A549 (cell line): ENCODE measurements around the gene RNF10. TPM values are rescaled to one million over a fixed set of nuclear protein-coding genes. Genes with fewer than 3 reads are reported as not detected.

Experiments
- ATAC-seq, 2 experiments: fragments of 200-7000 bp in 1 of 2; fragments of >200 bp in 1 of 2; cut with Nextera tagmentation in 1 of 2; cut with Tn5 transposase in 1 of 2; 3 replicates each; pipeline versions ENCODE4 v1.8.0 to v1.9.1; 2018 to 2020; ENCODE audit warnings: mild to moderate bottlenecking in 1 of 2, moderate library complexity in 1 of 2
- CTCF ChIA-PET: fragments of 300-600 bp; sonication (Branson Sonifier 250); formaldehyde crosslinking; extraction: SDS; loops from one replicate; lab custom pipeline; 2021; ENCODE audit warnings: antibody characterized with exemption, inconsistent platforms; lab: Yijun Ruan, JAX
- POLR2A ChIA-PET: fragments of 350-600 bp; formaldehyde crosslinking; extraction: SDS; loops from one replicate; lab custom pipeline; 2021; ENCODE audit warnings: antibody characterized with exemption, inconsistent platforms; lab: Yijun Ruan, JAX
- DNase-seq, 2 experiments: peaks; one replicate each; pipeline versions ENCODE4 v3.0.0 to v3.0.0-alpha.2; 2011 to 2016; ENCODE audit warnings: low read depth in 1 of 2, low spot score in 1 of 2
- FAIRE-seq: peaks from 2 replicates; lab custom pipeline; 2011; peaks lifted over from hg19 to GRCh38; lab: Jason Lieb, UNC
- H3K27ac ChIP-seq, 2 experiments: fragments of >200 bp; sonication (Bioruptor Twin); formaldehyde crosslinking; 3 replicates each; pipeline ENCODE4 v1.5.1; 2016 to 2017
- H3K4me1 ChIP-seq: fragments of >200 bp; sonication (Bioruptor Twin); formaldehyde crosslinking; 3 replicates; pipeline ENCODE4 v1.6.1; 2016
- H3K4me2 ChIP-seq: fragments of >200 bp; sonication (Bioruptor Twin); formaldehyde crosslinking; 3 replicates; pipeline ENCODE4 v1.6.1; 2016
- H3K4me3 ChIP-seq: fragments of >200 bp; sonication (Bioruptor Twin); formaldehyde crosslinking; 3 replicates; pipeline ENCODE4 v1.5.1; 2016
- H3K9me3 ChIP-seq: fragments of >200 bp; sonication (Bioruptor Twin); formaldehyde crosslinking; 3 replicates; pipeline ENCODE4 v1.6.1; 2016
- ATOH8 ChIP-seq: fragments of 250-450 bp; sonication (Bioruptor Pico); IDR thresholded peaks from 2 replicates; pipeline ENCODE4 v1.5.0; 2020; ENCODE audit warnings: low read depth, mild to moderate bottlenecking, moderate library complexity
- EHF ChIP-seq: fragments of 250-450 bp; sonication (Bioruptor Pico); IDR thresholded peaks from 2 replicates; pipeline ENCODE4 v1.5.0; 2020; ENCODE audit warnings: mild to moderate bottlenecking
- EP300 ChIP-seq, 2 experiments: fragments of >200 bp; sonication (Bioruptor Twin); formaldehyde crosslinking; IDR thresholded peaks; 2 replicates in 1 of 2; 3 replicates in 1 of 2; pipeline ENCODE4 v1.6.1; 2016 to 2017
- FOSB ChIP-seq: fragments of 250-450 bp; sonication (Bioruptor Pico); IDR thresholded peaks from 2 replicates; pipeline ENCODE4 v1.5.0; 2020; ENCODE audit warnings: mild to moderate bottlenecking, moderate library complexity
- FOSL2 ChIP-seq, 2 experiments: fragments of 450-650 bp in 1 of 2; fragments of >200 bp in 1 of 2; sonication (Bioruptor Twin) in 1 of 2; formaldehyde crosslinking; IDR thresholded peaks; 2 replicates each; pipeline versions ENCODE4 v1.5.0 to v1.6.1; 2016 to 2020; ENCODE audit warnings: mild to moderate bottlenecking in 1 of 2, moderate library complexity in 1 of 2
- GATA3 ChIP-seq: IDR thresholded peaks from 2 replicates; pipeline ENCODE4 v1.6.1; 2012; ENCODE audit warnings: borderline replicate concordance
- HOXB13 ChIP-seq: fragments of 250-450 bp; sonication (Bioruptor Pico); IDR thresholded peaks from 2 replicates; pipeline ENCODE4 v1.5.0; 2020; ENCODE audit warnings: low read depth, mild to moderate bottlenecking, moderate library complexity
- JUN ChIP-seq, 2 experiments: fragments of >200 bp; sonication (Bioruptor Twin); formaldehyde crosslinking; IDR thresholded peaks; 2 replicates in 1 of 2; 3 replicates in 1 of 2; pipeline ENCODE4 v1.6.1; 2016 to 2017
- KDM5A ChIP-seq: fragments of 200-600 bp; sonication (generic); IDR thresholded peaks from 2 replicates; pipeline ENCODE4 v1.6.1; 2016; ENCODE audit warnings: antibody characterized with exemption, mild to moderate bottlenecking
- NFE2L2 ChIP-seq: fragments of 150-350 bp; conservative IDR thresholded peaks from 2 replicates; pipeline ENCODE4 v1.6.1; 2014; ENCODE audit warnings: low read length
- NPAS2 ChIP-seq: fragments of 250-450 bp; sonication (Bioruptor Pico); IDR thresholded peaks from 2 replicates; pipeline ENCODE4 v1.8.0; 2022; ENCODE audit warnings: mild to moderate bottlenecking, moderate library complexity, borderline replicate concordance
- PBX3 ChIP-seq: IDR thresholded peaks from 2 replicates; pipeline ENCODE4 v1.6.1; 2012
- PHF8 ChIP-seq: fragments of 200-600 bp; sonication (generic); IDR thresholded peaks from 2 replicates; pipeline ENCODE4 v1.6.1; 2016; ENCODE audit warnings: low read depth, mild to moderate bottlenecking, antibody characterized with exemption, moderate library complexity, borderline replicate concordance
- POLR2A ChIP-seq: IDR thresholded peaks from 2 replicates; pipeline ENCODE4 v1.6.1; 2012; ENCODE audit warnings: mild to moderate bottlenecking, low read length
- POLR2AphosphoS2 ChIP-seq: conservative IDR thresholded peaks from 2 replicates; pipeline ENCODE4 v1.6.1; 2012; ENCODE audit warnings: low read length, improper control_type of control experiment, inconsistent platforms
- REST ChIP-seq: fragments of 200-600 bp; sonication (generic); IDR thresholded peaks from 2 replicates; pipeline ENCODE4 v1.6.1; 2016; ENCODE audit warnings: antibody characterized with exemption, mild to moderate bottlenecking, moderate library complexity
- RNF2 ChIP-seq: fragments of 200-600 bp; sonication (generic); IDR thresholded peaks from 2 replicates; pipeline ENCODE4 v1.6.1; 2016; ENCODE audit warnings: low read depth, mild to moderate bottlenecking, antibody characterized with exemption, moderate library complexity, borderline replicate concordance
- SREBF2 ChIP-seq: fragments of 450-650 bp; IDR thresholded peaks from 2 replicates; pipeline ENCODE4 v1.6.1; 2014; ENCODE audit warnings: mild to moderate bottlenecking, moderate library complexity
- TP53 ChIP-seq: fragments of 250-450 bp; sonication (Bioruptor Pico); IDR thresholded peaks from 2 replicates; pipeline ENCODE4 v1.5.0; 2021; ENCODE audit warnings: mild to moderate bottlenecking, moderate library complexity
- ZC3H11A ChIP-seq: fragments of 450-650 bp; IDR thresholded peaks from 2 replicates; pipeline ENCODE4 v1.6.1; 2014; ENCODE audit warnings: antibody characterized with exemption, mild to moderate bottlenecking
- ZNF302 ChIP-seq: fragments of 250-450 bp; sonication (Bioruptor Pico); IDR thresholded peaks from 2 replicates; pipeline ENCODE4 v1.9.0; 2021; ENCODE audit warnings: inconsistent platforms, mild to moderate bottlenecking, moderate library complexity
- ZSCAN20 ChIP-seq: fragments of 250-450 bp; sonication (Bioruptor Pico); IDR thresholded peaks from 2 replicates; pipeline ENCODE4 v1.8.0; 2022; ENCODE audit warnings: mild to moderate bottlenecking, moderate library complexity
- WGBS: methylation state at CpG from one replicate; pipeline ENCODE4 v1.1.6; 2017; ENCODE audit errors: missing lambda C conversion rate; 5-methylcytosine and 5-hydroxymethylcytosine counted together
- polyA plus RNA-seq, 4 experiments: library from polyadenylated mRNA; depleted of rRNA in 3 of 4; stranded (reverse); fragments of >200 nt; fragmentation: RNase III in 1 of 4; extraction: RNeasy Plus Mini Kit Qiagen cat#74134 plus additional on column Dnase treatment in 1 of 4; gene quantifications; 2 replicates in 3 of 4; 3 replicates in 1 of 4; pipeline ENCODE4 v1.2.3, GENCODE V29; 2011 to 2017
- TF ChIP-seq, protein P1 (sequence below): fragments of 150-350 bp; IDR thresholded peaks from 2 replicates; pipeline ENCODE4 v1.6.1; 2014; ENCODE audit warnings: low read depth, mild to moderate bottlenecking, low read length
- TF ChIP-seq, protein P2 (sequence below): fragments of >200 bp; sonication (Bioruptor Twin); formaldehyde crosslinking; IDR thresholded peaks from 3 replicates; pipeline ENCODE4 v1.5.1; 2016
- TF ChIP-seq, protein P3 (sequence below): IDR thresholded peaks from 2 replicates; pipeline ENCODE4 v1.6.1; 2012; ENCODE audit warnings: low read depth, borderline replicate concordance
- TF ChIP-seq, protein P4 (sequence below): fragments of >200 bp; sonication (Bioruptor Twin); formaldehyde crosslinking; IDR thresholded peaks from 3 replicates; pipeline ENCODE4 v1.6.1; 2016

RNF10 gene
- polyA plus RNA-seq, 2 of the 4 experiments (the other 2 are of a cell fraction), result 87.0 to 118 TPM

DNA sequence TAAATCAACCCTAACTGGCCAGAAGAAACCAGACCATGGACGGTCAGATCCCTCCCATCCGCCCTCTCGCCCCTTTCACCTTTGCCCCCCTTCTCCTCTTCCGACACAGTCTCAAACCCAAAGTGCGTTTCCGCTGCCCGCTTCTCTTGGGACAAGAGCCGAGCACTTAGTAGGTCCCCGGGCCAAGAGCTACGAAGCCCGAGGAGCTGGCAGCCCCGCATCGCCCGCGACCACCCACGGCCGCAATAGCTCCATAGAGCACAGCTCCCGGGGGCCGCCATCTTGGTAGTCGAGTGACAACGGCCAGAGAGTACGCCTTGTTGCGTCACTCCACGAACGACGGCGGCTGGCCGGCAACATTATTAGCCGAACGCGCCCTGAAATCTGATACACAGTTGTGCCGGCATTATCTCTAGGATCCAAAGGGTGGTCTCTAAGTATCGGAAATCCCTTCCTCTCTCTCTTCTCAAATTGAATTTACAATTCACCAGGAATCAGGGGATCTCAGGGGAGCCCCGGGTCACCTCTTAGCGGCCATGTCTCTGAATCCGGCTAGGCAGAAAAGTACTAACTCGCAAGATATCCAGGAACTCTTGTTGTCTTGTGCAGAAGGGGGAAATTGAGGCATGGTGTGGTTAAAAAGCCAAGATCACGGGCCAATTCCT, 5.2 kb upstream of the RNF10 start, which contains the start of gene COQ5:
Gene COQ5 (minus strand): TSS at position 298 of the 665 bp plus-strand sequence. CDS start 17 bp downstream, at position 281.
- peak; percentile 74 to 88 for DNase-seq
- ATAC-seq, result peak; percentile 94 to 97
- H3K9me3 ChIP-seq, result no peaks in the 10 kb centered on the region
- FAIRE-seq, result no peak
- H3K4me3 ChIP-seq, result peak within 1 kb of the TSS; percentile 67
- H3K4me1 ChIP-seq, result peaks cover 15% of the 10 kb centered on the region; the same call in 2 of the 3 replicates
- POLR2A ChIA-PET, result interaction anchor here (1.0 to 1.7 kb wide), 7 partner anchors 9 to 52 kb away, joined by 3 to 16 read pairs (median 4); partner anchors contain the start of genes DYNLL1 and POP5
- peak within 1 kb of the TSS; percentile 77 for H3K4me2 ChIP-seq
- CTCF ChIA-PET, result interaction anchor here (0.7 to 2.0 kb wide), 7 partner anchors 9 to 206 kb away, joined by 3 to 4 read pairs (median 4); no protein-coding TSS in a partner anchor
- WGBS, result 2% methylated on average over 27 of the region's 38 CpGs
- H3K27ac ChIP-seq, result peak within 1 kb of the TSS; percentile 95 to 96
- TF ChIP-seq ZSCAN20 (CRISPR knock-in tag), result no peak
- TF ChIP-seq KDM5A, result peak; percentile 84
- peak; percentile 68 for TF ChIP-seq GATA3
- TF ChIP-seq, protein P1, sequence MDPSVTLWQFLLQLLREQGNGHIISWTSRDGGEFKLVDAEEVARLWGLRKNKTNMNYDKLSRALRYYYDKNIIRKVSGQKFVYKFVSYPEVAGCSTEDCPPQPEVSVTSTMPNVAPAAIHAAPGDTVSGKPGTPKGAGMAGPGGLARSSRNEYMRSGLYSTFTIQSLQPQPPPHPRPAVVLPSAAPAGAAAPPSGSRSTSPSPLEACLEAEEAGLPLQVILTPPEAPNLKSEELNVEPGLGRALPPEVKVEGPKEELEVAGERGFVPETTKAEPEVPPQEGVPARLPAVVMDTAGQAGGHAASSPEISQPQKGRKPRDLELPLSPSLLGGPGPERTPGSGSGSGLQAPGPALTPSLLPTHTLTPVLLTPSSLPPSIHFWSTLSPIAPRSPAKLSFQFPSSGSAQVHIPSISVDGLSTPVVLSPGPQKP, result no peak
- TF ChIP-seq POLR2AphosphoS2, result no peak
- TF ChIP-seq ZNF302 (CRISPR knock-in tag), result no peak
- TF ChIP-seq, protein P2, sequence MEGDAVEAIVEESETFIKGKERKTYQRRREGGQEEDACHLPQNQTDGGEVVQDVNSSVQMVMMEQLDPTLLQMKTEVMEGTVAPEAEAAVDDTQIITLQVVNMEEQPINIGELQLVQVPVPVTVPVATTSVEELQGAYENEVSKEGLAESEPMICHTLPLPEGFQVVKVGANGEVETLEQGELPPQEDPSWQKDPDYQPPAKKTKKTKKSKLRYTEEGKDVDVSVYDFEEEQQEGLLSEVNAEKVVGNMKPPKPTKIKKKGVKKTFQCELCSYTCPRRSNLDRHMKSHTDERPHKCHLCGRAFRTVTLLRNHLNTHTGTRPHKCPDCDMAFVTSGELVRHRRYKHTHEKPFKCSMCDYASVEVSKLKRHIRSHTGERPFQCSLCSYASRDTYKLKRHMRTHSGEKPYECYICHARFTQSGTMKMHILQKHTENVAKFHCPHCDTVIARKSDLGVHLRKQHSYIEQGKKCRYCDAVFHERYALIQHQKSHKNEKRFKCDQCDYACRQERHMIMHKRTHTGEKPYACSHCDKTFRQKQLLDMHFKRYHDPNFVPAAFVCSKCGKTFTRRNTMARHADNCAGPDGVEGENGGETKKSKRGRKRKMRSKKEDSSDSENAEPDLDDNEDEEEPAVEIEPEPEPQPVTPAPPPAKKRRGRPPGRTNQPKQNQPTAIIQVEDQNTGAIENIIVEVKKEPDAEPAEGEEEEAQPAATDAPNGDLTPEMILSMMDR, result no peak
- no peak for TF ChIP-seq RNF2
- peak; percentile 86 for TF ChIP-seq POLR2A
- TF ChIP-seq REST, result no peak
- no peak for TF ChIP-seq ATOH8
- no peak for TF ChIP-seq SREBF2
- TF ChIP-seq EP300 (IDR thresholded peaks at IDR 0.05), result no peak
- 0 out of 2 replicates have a peak, but pooled peaks have one; percentile 66 for TF ChIP-seq PBX3
- no peak for TF ChIP-seq ZC3H11A
- TF ChIP-seq, protein P3, sequence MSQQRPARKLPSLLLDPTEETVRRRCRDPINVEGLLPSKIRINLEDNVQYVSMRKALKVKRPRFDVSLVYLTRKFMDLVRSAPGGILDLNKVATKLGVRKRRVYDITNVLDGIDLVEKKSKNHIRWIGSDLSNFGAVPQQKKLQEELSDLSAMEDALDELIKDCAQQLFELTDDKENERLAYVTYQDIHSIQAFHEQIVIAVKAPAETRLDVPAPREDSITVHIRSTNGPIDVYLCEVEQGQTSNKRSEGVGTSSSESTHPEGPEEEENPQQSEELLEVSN, result peak; percentile 20; the same call in 1 of the 2 replicates
- peak; percentile 81 to 90; a peak in 4 of 5 replicates for TF ChIP-seq JUN (IDR thresholded peaks at IDR 0.05)
- peak; percentile 45; the same call in 1 of the 2 replicates for TF ChIP-seq TP53 (CRISPR knock-in tag)
- no peak for TF ChIP-seq FOSB
- no peak for TF ChIP-seq FOSL2 (IDR thresholded peaks at IDR 0.05)
- TF ChIP-seq FOSL2 (CRISPR knock-in tag; IDR thresholded peaks at IDR 0.05), result peak; percentile 66
- TF ChIP-seq NPAS2, result no peak
- no peak for TF ChIP-seq EHF (CRISPR knock-in tag)
- no peak for TF ChIP-seq NFE2L2
- peak; percentile 93 for TF ChIP-seq PHF8
- no peak for TF ChIP-seq HOXB13
- TF ChIP-seq, protein P4, sequence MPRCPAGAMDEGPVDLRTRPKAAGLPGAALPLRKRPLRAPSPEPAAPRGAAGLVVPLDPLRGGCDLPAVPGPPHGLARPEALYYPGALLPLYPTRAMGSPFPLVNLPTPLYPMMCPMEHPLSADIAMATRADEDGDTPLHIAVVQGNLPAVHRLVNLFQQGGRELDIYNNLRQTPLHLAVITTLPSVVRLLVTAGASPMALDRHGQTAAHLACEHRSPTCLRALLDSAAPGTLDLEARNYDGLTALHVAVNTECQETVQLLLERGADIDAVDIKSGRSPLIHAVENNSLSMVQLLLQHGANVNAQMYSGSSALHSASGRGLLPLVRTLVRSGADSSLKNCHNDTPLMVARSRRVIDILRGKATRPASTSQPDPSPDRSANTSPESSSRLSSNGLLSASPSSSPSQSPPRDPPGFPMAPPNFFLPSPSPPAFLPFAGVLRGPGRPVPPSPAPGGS, result peak; percentile 79; the same call in 2 of the 3 replicates
